ENCODE measurements around the gene ACADS.
"Not testable (repeated sequence)": the region's sequence is repeated elsewhere in the genome, so short reads cannot be mapped to it uniquely, and the experiment has no call there.

Gene ACADS

DNA sequence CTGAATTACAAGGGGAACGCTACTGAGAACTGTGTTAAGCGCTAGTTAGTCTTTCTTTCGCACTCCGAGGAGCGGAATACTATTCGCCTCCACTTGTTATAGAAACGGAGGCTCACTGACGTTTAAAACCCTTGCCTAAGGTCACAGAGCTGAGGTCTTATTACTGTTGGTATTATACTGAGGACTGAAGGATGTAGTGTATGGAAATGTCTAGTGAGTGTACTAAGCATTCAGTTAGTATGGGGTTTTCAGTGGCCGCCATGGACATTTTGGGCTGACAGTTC, 826 bp downstream of the ACADS start:
- no peak for ATAC-seq
- TF ChIP-seq TCF4 (CRISPR knock-in tag; IDR thresholded peaks at IDR 0.05; ENCODE audit: borderline replicate concordance) (no peak), ZNF8 (CRISPR knock-in tag; IDR thresholded peaks at IDR 0.05) (no peak), ARNTL (CRISPR knock-in tag; IDR thresholded peaks at IDR 0.05; ENCODE audit: borderline replicate concordance, low read depth) (no peak), ZNF70 (CRISPR knock-in tag; IDR thresholded peaks at IDR 0.05) (no peak), ZFP3 (CRISPR knock-in tag; IDR thresholded peaks at IDR 0.05) (no peak), ZFP30 (CRISPR knock-in tag; IDR thresholded peaks at IDR 0.05) (no peak), ZNF565 (CRISPR knock-in tag; conservative IDR thresholded peaks at IDR 0.05; ENCODE audit: low read depth) (no peak), CSRNP3 (CRISPR knock-in tag; IDR thresholded peaks at IDR 0.05) (no peak), GLIS3 (CRISPR knock-in tag; IDR thresholded peaks at IDR 0.05) (no peak), RARB (CRISPR knock-in tag; IDR thresholded peaks at IDR 0.05) (no peak), TOX (CRISPR knock-in tag; IDR thresholded peaks at IDR 0.05; ENCODE audit: borderline replicate concordance) (no peak)
- TF ChIP-seq, protein P1, sequence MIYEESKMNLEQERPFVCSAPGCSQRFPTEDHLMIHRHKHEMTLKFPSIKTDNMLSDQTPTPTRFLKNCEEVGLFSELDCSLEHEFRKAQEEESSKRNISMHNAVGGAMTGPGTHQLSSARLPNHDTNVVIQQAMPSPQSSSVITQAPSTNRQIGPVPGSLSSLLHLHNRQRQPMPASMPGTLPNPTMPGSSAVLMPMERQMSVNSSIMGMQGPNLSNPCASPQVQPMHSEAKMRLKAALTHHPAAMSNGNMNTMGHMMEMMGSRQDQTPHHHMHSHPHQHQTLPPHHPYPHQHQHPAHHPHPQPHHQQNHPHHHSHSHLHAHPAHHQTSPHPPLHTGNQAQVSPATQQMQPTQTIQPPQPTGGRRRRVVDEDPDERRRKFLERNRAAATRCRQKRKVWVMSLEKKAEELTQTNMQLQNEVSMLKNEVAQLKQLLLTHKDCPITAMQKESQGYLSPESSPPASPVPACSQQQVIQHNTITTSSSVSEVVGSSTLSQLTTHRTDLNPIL (CRISPR knock-in tag; IDR thresholded peaks at IDR 0.05; ENCODE audit: low read depth): no peak
- TF ChIP-seq, protein P2, sequence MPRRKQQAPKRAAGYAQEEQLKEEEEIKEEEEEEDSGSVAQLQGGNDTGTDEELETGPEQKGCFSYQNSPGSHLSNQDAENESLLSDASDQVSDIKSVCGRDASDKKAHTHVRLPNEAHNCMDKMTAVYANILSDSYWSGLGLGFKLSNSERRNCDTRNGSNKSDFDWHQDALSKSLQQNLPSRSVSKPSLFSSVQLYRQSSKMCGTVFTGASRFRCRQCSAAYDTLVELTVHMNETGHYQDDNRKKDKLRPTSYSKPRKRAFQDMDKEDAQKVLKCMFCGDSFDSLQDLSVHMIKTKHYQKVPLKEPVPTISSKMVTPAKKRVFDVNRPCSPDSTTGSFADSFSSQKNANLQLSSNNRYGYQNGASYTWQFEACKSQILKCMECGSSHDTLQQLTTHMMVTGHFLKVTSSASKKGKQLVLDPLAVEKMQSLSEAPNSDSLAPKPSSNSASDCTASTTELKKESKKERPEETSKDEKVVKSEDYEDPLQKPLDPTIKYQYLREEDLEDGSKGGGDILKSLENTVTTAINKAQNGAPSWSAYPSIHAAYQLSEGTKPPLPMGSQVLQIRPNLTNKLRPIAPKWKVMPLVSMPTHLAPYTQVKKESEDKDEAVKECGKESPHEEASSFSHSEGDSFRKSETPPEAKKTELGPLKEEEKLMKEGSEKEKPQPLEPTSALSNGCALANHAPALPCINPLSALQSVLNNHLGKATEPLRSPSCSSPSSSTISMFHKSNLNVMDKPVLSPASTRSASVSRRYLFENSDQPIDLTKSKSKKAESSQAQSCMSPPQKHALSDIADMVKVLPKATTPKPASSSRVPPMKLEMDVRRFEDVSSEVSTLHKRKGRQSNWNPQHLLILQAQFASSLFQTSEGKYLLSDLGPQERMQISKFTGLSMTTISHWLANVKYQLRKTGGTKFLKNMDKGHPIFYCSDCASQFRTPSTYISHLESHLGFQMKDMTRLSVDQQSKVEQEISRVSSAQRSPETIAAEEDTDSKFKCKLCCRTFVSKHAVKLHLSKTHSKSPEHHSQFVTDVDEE (CRISPR knock-in tag; IDR thresholded peaks at IDR 0.05): no peak
- TF ChIP-seq, protein P3, sequence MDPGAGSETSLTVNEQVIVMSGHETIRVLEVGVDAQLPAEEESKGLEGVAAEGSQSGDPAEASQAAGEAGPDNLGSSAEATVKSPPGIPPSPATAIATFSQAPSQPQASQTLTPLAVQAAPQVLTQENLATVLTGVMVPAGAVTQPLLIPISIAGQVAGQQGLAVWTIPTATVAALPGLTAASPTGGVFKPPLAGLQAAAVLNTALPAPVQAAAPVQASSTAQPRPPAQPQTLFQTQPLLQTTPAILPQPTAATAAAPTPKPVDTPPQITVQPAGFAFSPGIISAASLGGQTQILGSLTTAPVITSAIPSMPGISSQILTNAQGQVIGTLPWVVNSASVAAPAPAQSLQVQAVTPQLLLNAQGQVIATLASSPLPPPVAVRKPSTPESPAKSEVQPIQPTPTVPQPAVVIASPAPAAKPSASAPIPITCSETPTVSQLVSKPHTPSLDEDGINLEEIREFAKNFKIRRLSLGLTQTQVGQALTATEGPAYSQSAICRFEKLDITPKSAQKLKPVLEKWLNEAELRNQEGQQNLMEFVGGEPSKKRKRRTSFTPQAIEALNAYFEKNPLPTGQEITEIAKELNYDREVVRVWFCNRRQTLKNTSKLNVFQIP (CRISPR knock-in tag; IDR thresholded peaks at IDR 0.05; ENCODE audit: borderline replicate concordance, low read depth): no peak
- TF ChIP-seq, protein P4, sequence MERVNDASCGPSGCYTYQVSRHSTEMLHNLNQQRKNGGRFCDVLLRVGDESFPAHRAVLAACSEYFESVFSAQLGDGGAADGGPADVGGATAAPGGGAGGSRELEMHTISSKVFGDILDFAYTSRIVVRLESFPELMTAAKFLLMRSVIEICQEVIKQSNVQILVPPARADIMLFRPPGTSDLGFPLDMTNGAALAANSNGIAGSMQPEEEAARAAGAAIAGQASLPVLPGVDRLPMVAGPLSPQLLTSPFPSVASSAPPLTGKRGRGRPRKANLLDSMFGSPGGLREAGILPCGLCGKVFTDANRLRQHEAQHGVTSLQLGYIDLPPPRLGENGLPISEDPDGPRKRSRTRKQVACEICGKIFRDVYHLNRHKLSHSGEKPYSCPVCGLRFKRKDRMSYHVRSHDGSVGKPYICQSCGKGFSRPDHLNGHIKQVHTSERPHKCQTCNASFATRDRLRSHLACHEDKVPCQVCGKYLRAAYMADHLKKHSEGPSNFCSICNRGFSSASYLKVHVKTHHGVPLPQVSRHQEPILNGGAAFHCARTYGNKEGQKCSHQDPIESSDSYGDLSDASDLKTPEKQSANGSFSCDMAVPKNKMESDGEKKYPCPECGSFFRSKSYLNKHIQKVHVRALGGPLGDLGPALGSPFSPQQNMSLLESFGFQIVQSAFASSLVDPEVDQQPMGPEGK (CRISPR knock-in tag; IDR thresholded peaks at IDR 0.05; ENCODE audit: borderline replicate concordance): no peak

DNA sequence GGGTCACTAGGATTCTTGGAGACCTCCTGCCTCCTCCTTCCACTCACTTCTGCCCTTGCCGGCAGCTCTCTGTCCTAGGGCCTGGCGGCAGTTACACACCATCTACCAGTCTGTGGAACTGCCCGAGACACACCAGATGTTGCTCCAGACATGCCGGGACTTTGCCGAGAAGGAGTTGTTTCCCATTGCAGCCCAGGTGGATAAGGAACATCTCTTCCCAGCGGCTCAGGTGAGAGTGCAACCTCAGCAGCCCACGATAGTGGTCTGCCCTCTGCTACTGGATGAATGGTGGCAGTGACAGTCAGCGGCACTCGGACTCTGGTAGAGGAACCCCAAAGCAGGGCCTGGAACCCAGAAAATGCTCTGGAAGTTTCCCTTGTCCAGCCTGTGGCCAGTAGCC, 1.3 kb downstream of the ACADS start:
- TF ChIP-seq ISL1 (CRISPR knock-in tag; IDR thresholded peaks at IDR 0.05) (no peak), TOX (CRISPR knock-in tag; IDR thresholded peaks at IDR 0.05; ENCODE audit: borderline replicate concordance) (no peak), PPARA (CRISPR knock-in tag; IDR thresholded peaks at IDR 0.05; ENCODE audit: borderline replicate concordance) (no peak), ARNTL (CRISPR knock-in tag; IDR thresholded peaks at IDR 0.05; ENCODE audit: borderline replicate concordance, low read depth) (no peak), TCF4 (CRISPR knock-in tag; IDR thresholded peaks at IDR 0.05; ENCODE audit: borderline replicate concordance) (no peak)
- no peak for ATAC-seq

DNA sequence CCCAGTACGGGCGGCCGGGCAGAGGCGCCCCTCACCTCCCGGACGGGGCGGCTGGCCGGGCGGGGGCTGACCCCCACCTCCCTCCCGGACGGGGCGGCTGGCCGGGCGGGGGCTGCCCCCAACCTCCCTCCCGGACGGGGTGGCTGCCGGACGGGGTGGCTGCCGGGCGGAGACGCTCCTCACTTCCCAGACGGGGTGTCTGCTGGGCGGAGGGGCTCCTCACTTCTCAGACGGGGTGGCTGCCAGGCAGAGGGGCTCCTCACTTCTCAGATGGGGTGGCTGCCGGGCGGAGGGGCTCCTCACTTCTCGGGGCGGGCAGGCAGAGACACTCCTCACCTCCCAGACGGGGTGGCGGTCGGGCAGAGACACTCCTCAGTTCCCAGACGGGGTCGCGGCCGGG, 6.6 kb downstream of the ACADS start:
- not testable (repeated sequence) for ATAC-seq

DNA sequence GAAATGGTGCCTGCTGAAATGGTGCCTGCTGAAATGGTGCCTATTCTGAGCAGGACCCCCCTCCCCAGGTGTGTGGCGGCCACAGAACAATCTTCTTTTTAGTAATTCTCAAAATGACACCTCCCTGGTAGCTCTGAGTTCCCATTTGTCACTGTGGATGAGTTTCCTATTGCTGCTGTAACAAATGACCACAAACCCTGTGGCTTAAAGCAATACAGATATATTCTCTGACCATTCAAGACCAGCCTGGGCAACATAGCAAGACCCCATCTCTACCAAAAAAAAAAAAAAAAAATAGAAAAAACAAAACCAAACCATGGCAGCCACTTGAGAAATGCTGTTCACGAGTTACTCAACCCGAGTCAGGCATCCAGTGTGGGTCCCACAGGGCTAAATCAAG, 7.9 kb downstream of the ACADS start:
- ATAC-seq: no peak
- TF ChIP-seq GLIS3 (CRISPR knock-in tag; IDR thresholded peaks at IDR 0.05) (no peak), ZC3H10 (CRISPR knock-in tag; IDR thresholded peaks at IDR 0.05) (no peak), TOX (CRISPR knock-in tag; IDR thresholded peaks at IDR 0.05; ENCODE audit: borderline replicate concordance) (no peak), ESRRG (CRISPR knock-in tag; IDR thresholded peaks at IDR 0.05) (no peak), SNAI2 (CRISPR knock-in tag; IDR thresholded peaks at IDR 0.05) (no peak), CSDC2 (CRISPR knock-in tag; IDR thresholded peaks at IDR 0.05) (no peak), ZFP3 (CRISPR knock-in tag; IDR thresholded peaks at IDR 0.05) (no peak), ISL1 (CRISPR knock-in tag; IDR thresholded peaks at IDR 0.05) (no peak), CSRNP3 (CRISPR knock-in tag; IDR thresholded peaks at IDR 0.05) (no peak)
- TF ChIP-seq, protein P2 (CRISPR knock-in tag; IDR thresholded peaks at IDR 0.05): no peak
- TF ChIP-seq, protein P4 (CRISPR knock-in tag; IDR thresholded peaks at IDR 0.05; ENCODE audit: borderline replicate concordance): no peak

Data from SK-N-SH treated with all-trans-retinoic acid at 6 μM for 48 hours (cell line).